Measurements from ENCODE around the gene KAZN.

DNA sequence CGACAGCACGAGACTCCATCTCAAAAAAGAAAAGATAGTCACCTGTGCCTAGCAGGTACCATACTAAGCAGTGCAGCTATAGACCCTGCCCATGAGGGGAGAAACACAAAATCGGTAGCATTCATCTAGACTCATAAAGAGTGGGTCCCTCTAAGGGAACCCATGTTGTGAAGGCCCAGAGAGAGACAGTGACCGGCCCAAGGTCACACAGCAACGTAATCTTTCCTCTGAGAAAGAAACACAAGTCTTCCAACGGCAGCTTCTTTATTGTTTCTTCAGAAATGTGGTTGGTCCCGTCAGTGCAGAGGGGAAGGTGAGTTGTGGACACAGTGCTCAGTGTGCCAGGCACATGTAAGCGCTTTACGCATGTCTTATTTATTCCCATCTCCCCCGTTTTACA, 356.4 kb downstream of the KAZN start:
- TF ChIP-seq, protein P1, sequence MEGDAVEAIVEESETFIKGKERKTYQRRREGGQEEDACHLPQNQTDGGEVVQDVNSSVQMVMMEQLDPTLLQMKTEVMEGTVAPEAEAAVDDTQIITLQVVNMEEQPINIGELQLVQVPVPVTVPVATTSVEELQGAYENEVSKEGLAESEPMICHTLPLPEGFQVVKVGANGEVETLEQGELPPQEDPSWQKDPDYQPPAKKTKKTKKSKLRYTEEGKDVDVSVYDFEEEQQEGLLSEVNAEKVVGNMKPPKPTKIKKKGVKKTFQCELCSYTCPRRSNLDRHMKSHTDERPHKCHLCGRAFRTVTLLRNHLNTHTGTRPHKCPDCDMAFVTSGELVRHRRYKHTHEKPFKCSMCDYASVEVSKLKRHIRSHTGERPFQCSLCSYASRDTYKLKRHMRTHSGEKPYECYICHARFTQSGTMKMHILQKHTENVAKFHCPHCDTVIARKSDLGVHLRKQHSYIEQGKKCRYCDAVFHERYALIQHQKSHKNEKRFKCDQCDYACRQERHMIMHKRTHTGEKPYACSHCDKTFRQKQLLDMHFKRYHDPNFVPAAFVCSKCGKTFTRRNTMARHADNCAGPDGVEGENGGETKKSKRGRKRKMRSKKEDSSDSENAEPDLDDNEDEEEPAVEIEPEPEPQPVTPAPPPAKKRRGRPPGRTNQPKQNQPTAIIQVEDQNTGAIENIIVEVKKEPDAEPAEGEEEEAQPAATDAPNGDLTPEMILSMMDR (IDR thresholded peaks at IDR 0.05; ENCODE audit: low read length) = no peak
- no peak for TF ChIP-seq EZH2 (optimal IDR thresholded peaks at IDR 0.05; ENCODE audit: low read depth, low read length)
- no peak for TF ChIP-seq EZH2phosphoT487 (IDR thresholded peaks at IDR 0.05; ENCODE audit: low read length)

Measured in MM.1S (cell line).